Activated gamma-delta T cell treated with Interleukin-2 at 50 U/mL for 16 hours (primary cell): Measurements from ENCODE around the gene KLHL14.

Source experiments
- DNase-seq: peaks from one replicate; pipeline ENCODE4 v3.0.0-alpha.2; 2020

Gene KLHL14

GRCh38 chr18:32629981-32630700 is 142.7 kb downstream of the KLHL14 start:
- no peak for DNase-seq

GRCh38 chr18:32629292-32629691 is 143.5 kb downstream of the KLHL14 start:
- DNase-seq = no peak

DNA sequence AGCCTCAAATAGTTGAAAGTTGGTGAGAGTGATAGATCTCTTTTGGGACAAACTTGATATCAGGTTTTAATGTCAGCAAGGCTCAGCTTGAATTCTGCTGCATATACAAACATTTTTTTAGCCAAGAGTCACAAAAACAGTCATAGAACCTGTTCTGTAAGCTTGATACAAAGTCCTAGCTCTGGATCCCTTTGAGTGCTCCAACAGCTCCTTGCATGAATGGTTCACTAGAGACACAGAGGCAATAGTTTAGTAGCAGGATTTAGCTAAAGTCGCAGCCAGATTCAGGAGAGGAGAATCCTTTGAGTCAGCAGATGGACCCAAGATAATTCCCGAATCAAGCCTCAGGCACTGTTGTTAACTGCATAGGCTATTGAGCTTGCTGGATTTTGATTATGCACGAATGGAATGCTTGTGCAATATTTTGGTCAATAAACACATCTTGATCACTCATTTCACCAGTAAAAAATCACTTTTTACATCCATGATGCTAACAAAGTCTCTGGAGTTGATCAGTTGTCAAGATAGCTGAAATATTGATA is 148.6 kb downstream of the KLHL14 start:
- DNase-seq = no peak

GRCh38 chr18:32623563-32623962 is 149.3 kb downstream of the KLHL14 start:
- DNase-seq = no peak
